HG03060 (cell line): ENCODE measurements around the gene ZC3H12D.
"Not testable (repeated sequence)": the region's sequence is repeated elsewhere in the genome, so short reads cannot be mapped to it uniquely, and the experiment has no call there.

Experiments used
- ATAC-seq: cut with Tn5 transposase; IDR thresholded peaks from one replicate; pipeline ENCODE4 v1.9.1; 2021; ENCODE audit warnings: low read depth, moderate number of reproducible peaks; ENCODE audit not compliant: unreplicated experiment

The ZC3H12D gene

GRCh38 chr6:149460249-149460648, 24.6 kb downstream of the ZC3H12D start:
- ATAC-seq: not testable (repeated sequence)

DNA sequence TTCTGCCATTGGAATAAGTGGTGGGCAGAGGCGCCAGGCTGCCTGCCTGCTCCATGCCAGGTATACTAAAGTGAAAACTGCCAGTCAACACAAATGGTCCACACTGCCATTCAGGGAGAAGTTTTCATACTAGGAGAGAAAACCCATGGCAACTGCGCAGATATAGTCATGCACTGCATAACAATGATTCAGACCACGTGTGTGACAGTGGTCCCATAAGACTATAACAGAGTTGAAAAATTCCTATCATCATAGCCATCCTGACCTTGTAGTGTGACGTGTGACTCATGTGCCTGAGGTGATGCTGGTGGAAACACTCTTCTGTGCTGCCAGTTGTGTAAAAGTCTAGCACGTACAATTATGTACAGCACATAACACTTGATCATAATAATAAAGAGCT, 25.1 kb downstream of the ZC3H12D start:
- no peak for ATAC-seq

- no peak for ATAC-seq
These were observed 26.0 kb downstream of the ZC3H12D start for GRCh38 chr6:149458806-149459205.

GRCh38 chr6:149458196-149458595, 26.6 kb downstream of the ZC3H12D start:
- ATAC-seq: no peak

DNA sequence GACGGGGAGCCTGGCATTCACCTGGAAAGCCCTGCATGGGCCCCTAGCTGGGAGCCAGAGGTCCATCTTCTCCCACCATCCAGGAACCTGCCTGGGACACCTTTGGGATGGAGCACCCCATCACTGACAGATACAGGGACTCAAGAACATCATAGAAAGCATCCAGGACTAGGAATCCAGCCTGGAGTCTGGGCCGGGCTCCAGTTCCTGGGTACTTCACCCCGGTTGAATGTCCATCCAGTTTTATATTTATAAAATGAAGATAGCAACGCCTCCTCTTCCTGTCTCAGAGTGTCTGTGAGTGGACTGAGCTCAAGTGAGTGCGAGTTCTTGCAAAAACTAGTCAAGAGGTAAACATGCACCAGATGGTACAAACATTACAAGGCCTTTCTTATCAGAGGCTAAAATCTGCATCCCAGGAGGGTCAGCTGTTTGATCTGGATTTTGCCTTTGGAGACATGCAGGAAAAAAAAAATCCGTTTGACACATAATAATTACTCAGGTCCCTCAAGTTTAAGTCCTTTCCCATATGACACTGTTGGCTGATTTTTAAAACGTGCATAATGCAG, 27.4 kb downstream of the ZC3H12D start:
- ATAC-seq: no peak

DNA sequence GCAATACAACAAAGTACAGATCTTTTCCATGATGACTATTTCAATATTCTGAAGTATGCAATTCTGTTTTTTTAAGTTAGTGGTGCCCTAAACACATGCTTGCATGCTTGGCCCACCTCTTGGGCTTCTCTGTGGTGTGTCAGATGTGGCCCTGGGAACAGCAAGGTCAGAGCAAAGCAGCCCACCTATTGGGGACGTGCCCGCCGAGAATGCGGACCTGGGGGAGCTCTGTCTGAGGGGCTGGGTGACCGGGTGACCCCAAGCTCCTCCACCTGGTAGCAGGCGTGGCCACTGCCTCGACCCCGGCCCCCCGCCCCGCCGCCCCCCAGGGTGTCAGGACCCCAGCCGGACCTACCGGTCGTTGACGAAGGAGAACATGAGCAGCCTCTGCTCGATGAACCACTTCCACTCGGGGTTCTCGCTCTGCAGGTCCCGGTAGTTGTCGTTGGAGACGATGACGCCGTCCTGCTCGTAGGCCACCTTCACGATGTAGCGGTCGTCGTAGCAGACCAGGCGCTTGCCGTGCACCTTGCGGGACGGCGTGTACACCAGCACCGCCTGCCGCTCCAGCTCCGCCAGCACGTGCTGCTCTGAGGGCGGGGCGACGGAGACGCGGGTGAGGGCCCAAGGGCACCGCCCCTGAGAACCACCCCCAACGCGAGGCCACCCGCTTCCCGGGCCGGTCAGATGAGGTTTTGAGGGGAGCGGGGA, 28.3 kb downstream of the ZC3H12D start:
- no peak for ATAC-seq

- no peak for ATAC-seq
These were observed 29.6 kb downstream of the ZC3H12D start for GRCh38 chr6:149455031-149455732.

GRCh38 chr6:149454346-149454848, 30.4 kb downstream of the ZC3H12D start:
- ATAC-seq: no peak

- no peak for ATAC-seq
These were observed 31.0 kb downstream of the ZC3H12D start for GRCh38 chr6:149453597-149454345.

- no peak for ATAC-seq
These were observed 32.5 kb downstream of the ZC3H12D start for GRCh38 chr6:149452037-149452939.

DNA sequence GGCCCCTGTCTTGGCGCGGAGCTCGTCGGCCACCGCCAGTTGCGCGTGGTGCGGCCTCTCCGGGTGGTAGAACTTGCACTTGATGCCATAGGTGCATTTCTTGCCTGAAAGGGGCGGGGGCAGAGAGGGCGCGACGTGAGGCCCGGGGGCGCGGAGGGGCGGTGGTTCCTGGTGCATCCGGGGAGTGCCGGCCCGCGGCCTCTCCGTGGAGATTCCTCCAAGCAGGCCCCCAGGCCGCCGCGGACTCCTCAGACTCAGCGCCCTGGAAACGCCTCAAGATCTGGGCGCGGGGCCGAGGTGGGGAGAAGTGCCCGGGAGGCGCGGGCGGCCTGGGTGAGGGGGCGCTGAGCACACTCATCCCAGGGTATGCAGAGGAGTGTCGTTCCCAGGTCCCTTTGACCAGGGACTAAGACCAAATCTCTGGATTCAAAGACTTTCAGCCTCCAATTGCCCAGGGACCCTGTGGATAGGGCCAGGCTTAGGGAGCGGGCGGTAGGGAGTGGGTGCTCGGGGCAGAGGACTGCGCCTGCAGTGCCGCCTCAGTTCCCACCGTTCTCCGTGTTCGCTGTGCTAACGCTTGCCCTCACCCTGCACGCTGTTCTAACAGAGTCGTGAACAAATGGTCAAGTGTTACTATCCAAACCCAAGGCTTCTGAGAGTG, 33.3 kb downstream of the ZC3H12D start:
- ATAC-seq: no peak

- no peak for ATAC-seq
These were observed 34.0 kb downstream of the ZC3H12D start for GRCh38 chr6:149450679-149451375.

DNA sequence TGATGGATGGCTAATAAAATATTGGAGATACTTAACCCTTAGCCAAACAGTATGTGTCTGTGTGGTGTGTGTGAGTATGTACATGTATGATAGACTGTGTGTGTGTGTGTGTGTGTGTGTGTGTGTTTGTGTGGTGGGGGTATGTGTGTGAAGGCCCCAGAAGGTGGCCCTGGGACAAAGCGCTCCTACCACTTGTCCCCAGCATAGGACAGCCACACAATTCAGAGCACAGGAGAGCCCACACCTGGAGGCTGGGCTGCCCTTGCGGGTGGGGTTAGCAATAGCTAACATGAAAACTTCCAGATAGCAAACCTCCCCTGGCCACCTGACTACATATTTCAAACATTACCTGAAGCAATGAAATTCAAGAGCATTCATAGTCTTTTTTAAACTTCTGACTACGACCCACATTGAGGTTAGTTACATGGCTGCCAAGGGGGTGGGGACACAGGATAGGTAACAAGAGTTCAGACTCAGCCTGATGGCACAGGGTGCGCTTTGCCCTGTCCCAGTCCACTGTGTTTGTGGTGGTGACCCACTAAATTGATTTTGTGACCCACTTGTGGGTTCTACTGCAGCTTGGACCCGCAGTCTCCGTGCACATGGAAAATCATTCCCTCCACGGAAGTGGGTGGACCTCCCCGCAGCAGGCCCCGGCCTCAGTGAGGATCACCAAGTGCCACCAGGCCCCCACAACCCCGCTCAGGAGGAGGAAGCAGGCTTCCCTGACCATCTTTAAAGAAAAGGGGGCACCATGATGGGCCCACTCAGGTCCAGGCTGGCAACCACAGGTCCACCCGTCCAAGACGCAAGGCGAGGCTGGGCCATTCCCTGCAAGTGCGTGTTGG, 34.8 kb downstream of the ZC3H12D start:
- no peak for ATAC-seq

DNA sequence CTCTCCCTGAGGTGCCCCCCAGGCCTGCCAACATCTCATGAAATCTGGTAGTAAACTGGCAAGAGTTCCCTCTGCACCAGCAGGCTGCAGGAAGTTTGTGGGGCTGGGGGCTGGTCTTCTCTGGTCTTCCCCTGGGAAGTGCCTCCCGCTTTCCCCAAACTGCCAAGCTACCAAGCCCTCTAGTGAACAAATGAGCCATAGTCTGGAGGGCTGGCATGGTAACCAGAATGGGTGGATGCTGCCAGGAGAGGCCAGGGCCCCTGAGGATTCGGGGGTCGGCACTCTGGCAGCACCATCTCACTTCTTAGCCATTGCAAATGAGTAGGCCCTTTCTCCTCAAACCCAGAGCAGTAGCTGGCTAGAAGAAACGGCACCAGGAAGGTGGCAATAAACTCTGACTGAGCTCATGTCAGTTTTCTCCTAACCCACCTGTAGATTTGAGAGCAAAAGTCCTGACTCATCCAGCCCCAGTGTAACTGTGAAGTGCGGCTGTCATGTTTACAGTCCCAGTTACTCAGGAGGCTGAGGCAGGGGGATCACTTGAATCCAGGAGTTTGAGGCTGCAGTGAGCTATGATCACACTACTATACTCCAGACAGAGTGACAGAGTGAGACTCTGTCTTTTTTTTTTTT, 35.9 kb downstream of the ZC3H12D start:
- ATAC-seq: no peak

- ATAC-seq: no peak
These were observed 37.9 kb downstream of the ZC3H12D start for GRCh38 chr6:149446791-149447376.

DNA sequence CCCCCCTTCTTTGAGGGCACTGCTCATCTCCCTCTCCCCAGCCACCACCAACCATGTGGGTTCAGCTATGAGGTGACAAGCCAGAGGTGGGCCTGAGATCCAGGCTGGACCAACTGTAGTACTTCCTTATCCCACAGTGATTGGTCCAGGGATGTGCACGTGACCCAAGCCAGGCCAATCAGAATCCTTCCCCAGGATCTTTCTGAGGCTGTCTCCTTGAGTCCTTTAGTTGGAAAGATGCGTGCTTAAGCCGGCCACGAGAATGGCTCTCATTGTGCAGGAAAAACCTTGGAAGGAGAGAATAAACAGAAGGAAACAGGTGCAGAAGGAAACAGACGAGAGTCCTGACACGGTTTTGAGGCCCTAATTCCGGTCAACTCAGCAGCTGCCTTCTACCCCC, 39.2 kb downstream of the ZC3H12D start:
- no peak for ATAC-seq

GRCh38 chr6:149445095-149445466, 39.7 kb downstream of the ZC3H12D start:
- no peak for ATAC-seq
